Measurements from ENCODE around the gene SNTG2. TPM values are rescaled to one million over a fixed set of nuclear protein-coding genes. Genes with fewer than 3 reads are reported as not detected.

Gene SNTG2
- total RNA-seq, 1 donor: 0.09 TPM

DNA sequence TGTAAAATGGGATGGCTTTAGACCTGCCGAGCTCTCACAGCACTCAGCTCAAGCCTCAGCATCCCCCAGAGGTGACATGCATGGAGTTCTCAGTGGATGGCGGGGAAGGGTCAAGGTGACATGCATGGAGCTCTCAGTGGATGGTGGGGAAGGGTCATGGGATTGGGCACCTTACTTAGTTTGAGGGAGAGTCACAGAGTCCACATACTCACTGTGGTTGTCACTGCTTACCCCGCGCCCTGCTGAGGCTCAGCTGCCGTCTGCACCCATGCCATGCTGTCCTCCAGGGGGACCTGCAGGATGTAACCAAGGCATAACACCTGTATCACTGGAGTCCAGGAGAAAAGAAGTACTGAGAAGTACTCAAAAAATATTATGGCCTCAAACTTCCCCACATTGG lies 350.4 kb downstream of the SNTG2 start:
- TF ChIP-seq, protein P1, sequence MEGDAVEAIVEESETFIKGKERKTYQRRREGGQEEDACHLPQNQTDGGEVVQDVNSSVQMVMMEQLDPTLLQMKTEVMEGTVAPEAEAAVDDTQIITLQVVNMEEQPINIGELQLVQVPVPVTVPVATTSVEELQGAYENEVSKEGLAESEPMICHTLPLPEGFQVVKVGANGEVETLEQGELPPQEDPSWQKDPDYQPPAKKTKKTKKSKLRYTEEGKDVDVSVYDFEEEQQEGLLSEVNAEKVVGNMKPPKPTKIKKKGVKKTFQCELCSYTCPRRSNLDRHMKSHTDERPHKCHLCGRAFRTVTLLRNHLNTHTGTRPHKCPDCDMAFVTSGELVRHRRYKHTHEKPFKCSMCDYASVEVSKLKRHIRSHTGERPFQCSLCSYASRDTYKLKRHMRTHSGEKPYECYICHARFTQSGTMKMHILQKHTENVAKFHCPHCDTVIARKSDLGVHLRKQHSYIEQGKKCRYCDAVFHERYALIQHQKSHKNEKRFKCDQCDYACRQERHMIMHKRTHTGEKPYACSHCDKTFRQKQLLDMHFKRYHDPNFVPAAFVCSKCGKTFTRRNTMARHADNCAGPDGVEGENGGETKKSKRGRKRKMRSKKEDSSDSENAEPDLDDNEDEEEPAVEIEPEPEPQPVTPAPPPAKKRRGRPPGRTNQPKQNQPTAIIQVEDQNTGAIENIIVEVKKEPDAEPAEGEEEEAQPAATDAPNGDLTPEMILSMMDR (IDR thresholded peaks at IDR 0.05; ENCODE audit: insufficient read depth, low read length): no peak
- DNase-seq (ENCODE audit: low read depth): no peak
- H3K4me3 ChIP-seq (ENCODE audit: low read depth, low read length): no peak overlapping the region

DNA sequence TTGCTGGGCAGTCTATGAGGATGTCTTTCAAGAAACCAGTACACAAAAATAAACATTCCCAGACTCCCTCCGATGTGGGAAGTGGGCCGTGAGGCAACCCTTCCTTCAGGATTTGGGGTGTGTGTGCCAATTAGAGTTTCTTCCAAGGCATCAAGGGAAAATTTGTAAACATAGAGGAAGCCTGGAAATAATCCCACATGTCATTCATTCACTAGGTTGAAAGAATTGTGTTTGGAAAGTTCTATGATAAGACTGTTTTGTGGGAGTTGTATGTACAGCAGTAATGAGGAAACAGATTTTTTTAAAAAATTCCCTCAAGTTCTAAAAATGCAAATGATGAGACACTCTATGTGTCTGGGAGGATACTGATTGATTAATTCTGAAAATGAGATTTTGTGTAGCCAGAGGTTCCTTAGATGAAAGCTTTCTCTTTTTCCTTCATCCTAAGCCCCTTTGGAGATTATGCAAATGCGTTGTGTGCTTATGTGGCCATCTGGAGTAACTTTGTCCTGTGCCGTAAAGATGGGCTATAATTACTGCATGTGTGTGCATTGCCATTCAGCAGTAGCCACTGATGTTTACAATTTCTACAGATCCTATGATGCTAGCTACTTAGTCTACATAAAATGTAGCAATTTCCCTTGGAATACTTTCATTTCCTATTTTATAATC lies 354.8 kb downstream of the SNTG2 start:
- TF ChIP-seq, protein P1 (IDR thresholded peaks at IDR 0.05; ENCODE audit: insufficient read depth, low read length): no peak
- DNase-seq (ENCODE audit: low read depth): no peak
- no peak overlapping the region for H3K4me3 ChIP-seq (ENCODE audit: low read depth, low read length)

DNA sequence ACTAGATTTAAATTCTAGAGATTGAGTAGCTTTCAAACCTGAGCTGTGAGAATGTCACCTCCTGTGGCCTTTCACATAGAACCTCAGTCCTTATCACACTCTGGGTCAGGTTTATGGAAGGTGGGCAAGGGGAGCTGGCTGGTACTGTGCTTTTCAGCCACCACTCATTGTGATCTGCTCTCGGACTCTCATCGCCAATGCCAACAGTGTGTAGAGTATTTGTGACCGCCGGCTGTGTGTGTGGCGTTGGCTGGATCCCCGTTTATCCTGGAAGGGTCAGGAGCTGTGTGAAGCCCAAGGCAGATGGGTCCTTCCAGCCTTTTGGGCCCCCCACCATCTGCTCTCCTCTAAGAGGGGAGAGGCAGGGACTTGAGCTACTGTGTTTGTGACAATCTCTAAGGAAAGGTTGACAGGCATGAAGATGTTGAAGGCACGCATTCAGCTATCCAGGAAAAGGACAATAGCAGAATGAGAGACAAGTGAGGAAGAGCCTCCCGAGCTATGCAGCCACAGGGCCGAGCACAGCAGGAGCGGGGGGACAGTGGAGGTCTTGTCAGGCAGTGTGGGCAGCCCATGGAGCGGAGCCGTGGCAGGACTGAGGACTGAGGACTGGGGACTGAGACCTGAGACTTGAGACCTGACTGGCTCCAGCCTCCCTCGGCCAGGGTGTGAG lies 355.5 kb downstream of the SNTG2 start:
- H3K4me3 ChIP-seq (ENCODE audit: low read depth, low read length): no peak overlapping the region
- TF ChIP-seq, protein P1 (IDR thresholded peaks at IDR 0.05; ENCODE audit: insufficient read depth, low read length): no peak

DNA sequence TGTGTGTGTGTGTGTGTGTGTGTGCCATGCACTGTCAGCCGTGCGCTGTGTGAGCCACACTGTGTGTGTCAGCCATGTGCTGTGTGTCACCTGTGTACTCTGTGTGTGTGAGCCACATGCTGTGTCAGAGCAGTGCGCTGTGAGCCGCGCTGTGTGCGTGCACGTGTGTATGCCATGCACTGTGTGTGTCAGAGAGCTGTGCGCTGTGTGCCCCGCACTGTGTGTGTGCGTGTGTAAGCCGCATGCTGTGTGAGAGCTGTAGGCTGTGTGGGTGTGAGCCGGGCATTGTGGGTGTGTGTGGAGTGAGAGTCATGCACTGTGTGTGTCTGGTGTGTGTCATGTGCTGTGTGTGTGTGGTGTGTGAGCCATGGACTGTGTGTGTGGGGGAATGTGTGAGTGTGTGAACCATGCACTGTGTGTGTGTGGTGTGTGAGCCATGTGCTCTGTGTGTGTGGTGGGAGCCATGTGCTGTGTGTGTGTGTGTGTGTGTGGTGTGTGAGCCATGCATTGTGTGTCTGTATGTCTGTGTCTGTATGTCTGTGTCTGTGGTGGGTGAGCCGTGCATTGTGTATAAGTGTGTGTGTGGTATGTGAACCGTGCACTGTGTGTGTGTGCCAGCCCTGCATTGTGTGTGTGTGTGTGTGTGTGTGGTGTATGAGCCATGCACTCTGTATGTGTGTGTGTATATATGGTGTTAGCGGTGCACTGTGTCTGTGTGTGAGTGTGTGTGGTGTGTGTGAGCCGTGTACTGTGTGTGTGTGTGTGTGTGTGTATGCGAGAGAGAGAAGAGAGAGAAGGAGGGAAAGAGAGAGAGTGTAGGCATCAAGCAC lies 356.3 kb downstream of the SNTG2 start:
- TF ChIP-seq, protein P1 (IDR thresholded peaks at IDR 0.05; ENCODE audit: insufficient read depth, low read length): no peak
- DNase-seq (ENCODE audit: low read depth): no peak
- H3K4me3 ChIP-seq (ENCODE audit: low read depth, low read length): no peak overlapping the region

More for the DNA sequence above, 355.5 kb downstream of the SNTG2 start:
- no peak for DNase-seq (ENCODE audit: low read depth)

DNA sequence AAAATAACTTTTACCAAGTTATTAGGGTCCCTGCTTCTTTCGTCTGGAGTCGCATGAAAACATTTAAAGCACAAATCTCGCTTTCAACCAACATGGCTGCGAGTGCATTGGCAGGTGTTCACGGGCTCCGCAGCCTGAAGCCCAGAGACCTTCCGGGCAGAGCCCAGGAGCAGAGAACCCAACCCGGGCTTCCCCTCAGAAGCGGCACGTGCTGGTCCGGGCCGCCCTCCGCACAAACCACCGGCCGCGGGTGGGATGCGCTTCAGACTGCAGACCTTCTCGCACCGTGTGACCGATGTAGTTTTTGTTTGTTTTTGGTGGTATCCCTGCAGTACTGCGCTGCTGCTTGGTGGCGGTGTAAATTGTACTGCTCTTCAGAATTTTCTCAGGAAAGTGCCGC lies 357.0 kb downstream of the SNTG2 start:
- TF ChIP-seq, protein P1 (IDR thresholded peaks at IDR 0.05; ENCODE audit: insufficient read depth, low read length): no peak
- H3K4me3 ChIP-seq (ENCODE audit: low read depth, low read length): no peak overlapping the region
- no peak for DNase-seq (ENCODE audit: low read depth)

DNA sequence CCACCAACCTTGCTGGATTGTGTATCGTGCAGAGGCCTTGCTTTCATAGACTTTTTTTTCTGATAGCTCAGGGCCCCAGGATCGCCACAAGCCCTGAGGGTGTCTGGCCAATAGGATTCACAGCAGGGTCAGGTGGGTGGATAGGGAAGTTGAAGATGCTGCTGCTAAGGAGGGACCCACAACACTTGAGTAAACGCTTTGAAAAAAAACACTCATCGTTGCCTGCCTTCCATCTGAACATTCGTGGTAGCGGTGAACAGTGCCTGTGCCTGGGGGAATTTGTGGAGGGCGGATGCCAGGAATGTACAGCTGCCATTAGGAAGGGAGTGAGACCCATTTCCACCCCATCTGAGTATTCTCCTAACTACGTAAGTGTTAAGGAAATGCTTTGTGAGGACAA lies 358.0 kb downstream of the SNTG2 start:
- TF ChIP-seq, protein P1 (IDR thresholded peaks at IDR 0.05; ENCODE audit: insufficient read depth, low read length): no peak
- DNase-seq (ENCODE audit: low read depth): no peak
- no peak overlapping the region for H3K4me3 ChIP-seq (ENCODE audit: low read depth, low read length)
